A204.1 (cell line): ENCODE results near the gene KRTAP10-11.
"Not testable (repeated sequence)": the region's sequence is repeated elsewhere in the genome, so short reads cannot be mapped to it uniquely, and the experiment has no call there.

Experiments used
- FAIRE-seq: peaks from 2 replicates; lab custom pipeline; 2012; peaks lifted over from hg19 to GRCh38; lab: Jason Lieb, UNC

KRTAP10-11 gene

DNA sequence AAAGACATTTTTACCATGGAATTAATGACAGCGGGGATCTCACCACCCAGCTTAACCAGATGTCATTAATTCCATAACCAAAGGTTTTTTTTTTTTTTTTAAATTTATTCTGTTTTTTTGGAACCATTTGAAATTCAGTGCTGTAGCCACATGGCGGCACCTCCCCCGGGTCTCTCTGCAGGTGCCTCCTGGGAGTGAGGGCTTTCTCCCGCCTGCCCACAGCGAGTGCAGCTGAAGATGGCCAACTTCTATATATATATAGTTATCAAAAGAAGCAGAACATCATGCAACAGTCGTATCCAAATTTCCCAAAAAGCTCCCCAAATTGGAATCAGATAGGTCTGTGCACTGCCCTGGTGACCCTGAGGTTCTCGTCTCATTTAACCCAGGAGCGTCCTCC, 30.7 kb upstream of the KRTAP10-11 start:
- no peak for FAIRE-seq

- FAIRE-seq, result no peak
These were observed 30.2 kb upstream of the KRTAP10-11 start for GRCh38 chr21:44615911-44616590.

GRCh38 chr21:44616591-44616926, 29.7 kb upstream of the KRTAP10-11 start:
- FAIRE-seq, result no peak

- no peak for FAIRE-seq
These were observed 29.1 kb upstream of the KRTAP10-11 start for GRCh38 chr21:44617071-44617501.

DNA sequence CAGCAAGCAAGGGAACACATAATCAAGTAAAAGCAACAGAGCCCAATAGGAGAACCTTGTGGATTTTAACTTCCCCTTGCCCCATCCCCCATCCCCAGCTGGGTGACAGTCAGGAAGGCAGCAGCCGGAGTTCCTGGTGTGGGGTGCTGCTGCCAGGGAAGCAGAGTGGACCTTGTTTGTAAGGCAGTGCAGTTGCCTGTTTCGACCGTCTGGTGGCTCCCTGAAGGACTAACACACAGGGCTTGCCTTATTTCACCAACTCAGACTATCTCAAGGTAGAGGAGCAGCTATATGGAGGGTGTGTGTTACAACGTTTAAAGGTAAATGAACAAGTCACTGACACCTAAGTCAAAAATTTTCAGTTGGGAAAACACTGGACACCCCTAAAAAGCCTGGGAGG, 27.7 kb upstream of the KRTAP10-11 start:
- no peak for FAIRE-seq

GRCh38 chr21:44618909-44619308, 27.3 kb upstream of the KRTAP10-11 start:
- no peak for FAIRE-seq

DNA sequence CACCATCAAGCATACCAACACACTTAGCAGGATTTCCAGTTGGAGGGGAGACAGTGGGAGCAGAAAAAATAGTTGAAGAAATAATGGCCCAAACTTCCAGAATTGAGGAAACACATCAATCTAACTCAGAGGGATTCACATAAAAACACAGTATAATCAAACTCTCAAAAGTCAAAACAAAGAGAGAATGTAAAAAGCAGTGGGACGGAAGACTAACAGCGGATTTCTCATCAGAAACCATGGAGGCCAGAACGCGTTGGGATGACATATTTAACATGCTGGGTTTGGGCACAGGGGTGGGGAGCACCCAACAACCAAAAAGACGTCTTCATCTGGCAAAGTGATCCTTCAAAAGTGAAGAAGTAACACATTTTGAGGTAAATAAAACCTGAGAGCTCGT, 26.3 kb upstream of the KRTAP10-11 start:
- FAIRE-seq, result no peak

GRCh38 chr21:44623575-44623974, 22.6 kb upstream of the KRTAP10-11 start:
- FAIRE-seq, result no peak

- no peak for FAIRE-seq
These were observed 20.5 kb upstream of the KRTAP10-11 start for GRCh38 chr21:44625756-44626155.

- FAIRE-seq, result no peak
These were observed 20.0 kb upstream of the KRTAP10-11 start for GRCh38 chr21:44626262-44626661.

DNA sequence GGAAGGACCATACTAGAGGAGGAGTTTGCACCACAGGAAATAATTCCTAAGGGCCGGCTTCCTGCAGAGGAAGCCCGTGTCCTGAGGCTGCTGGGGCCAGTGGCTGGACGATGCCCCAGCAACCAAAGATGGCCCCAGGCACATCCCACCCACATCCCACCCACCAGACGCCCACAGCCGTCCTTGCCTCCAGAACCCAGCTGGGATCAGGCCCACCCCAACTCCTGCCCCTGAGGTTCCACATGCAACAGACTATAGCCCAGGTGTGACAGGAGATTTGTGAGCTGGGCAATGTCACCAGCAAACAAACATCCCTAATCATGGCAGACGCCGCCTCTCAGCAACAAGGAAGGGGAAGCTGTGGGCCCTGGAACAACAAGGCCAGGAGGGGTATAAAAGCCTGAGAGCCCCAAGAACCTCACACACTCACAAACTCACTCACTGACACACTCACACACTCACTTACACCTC, 19.5 kb upstream of the KRTAP10-11 start, which contains the start of gene KRTAP10-9:
Gene KRTAP10-9, plus strand, starts transcription at position 421 of the 471 bp plus-strand sequence. CDS start 79 bp downstream, outside the sequence.
- no peak for FAIRE-seq

GRCh38 chr21:44627181-44627822, 18.9 kb upstream of the KRTAP10-11 start:
- not testable (repeated sequence) for FAIRE-seq

GRCh38 chr21:44627831-44628233, 18.4 kb upstream of the KRTAP10-11 start:
- not testable (repeated sequence) for FAIRE-seq

GRCh38 chr21:44628707-44629391, 17.4 kb upstream of the KRTAP10-11 start:
- no peak for FAIRE-seq

- no peak for FAIRE-seq
These were observed 15.8 kb upstream of the KRTAP10-11 start for GRCh38 chr21:44630440-44630839.

- FAIRE-seq, result no peak
These were observed 14.1 kb upstream of the KRTAP10-11 start for GRCh38 chr21:44632067-44632466.

- no peak for FAIRE-seq
These were observed 9.8 kb upstream of the KRTAP10-11 start for GRCh38 chr21:44636209-44637017.

- no peak for FAIRE-seq
These were observed 9.0 kb upstream of the KRTAP10-11 start, which contains the start of gene KRTAP10-10 for GRCh38 chr21:44637018-44637850. TSS of gene KRTAP10-10 (plus strand) at chr21:44637356. CDS start at chr21:44637418, 62 bp downstream.

DNA sequence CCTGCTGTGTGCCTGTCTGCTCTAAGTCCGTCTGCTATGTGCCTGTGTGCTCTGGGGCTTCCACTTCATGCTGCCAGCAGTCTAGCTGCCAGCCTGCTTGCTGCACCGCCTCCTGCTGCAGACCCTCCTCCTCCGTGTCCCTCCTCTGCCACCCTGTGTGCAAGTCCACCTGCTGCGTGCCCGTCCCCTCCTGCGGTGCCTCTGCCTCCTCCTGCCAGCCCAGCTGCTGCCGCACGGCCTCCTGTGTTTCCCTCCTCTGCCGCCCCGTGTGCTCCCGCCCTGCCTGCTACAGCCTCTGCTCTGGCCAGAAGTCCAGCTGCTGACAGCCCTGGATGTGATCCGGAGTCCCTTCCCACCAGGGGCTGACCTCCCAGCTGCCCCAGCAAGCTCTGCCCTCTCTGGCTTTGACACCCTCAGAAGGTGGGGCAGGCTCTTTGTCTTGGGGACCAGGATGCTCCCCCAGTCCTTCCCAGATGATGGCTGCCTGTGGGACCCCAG, 8.3 kb upstream of the KRTAP10-11 start:
- FAIRE-seq, result not testable (repeated sequence)

- FAIRE-seq, result not testable (repeated sequence)
These were observed 7.5 kb upstream of the KRTAP10-11 start for GRCh38 chr21:44638506-44639330.
